Thyroid gland (tissue), 4 donors: ENCODE measurements around the gene TAX1BP1. TPM values are rescaled to one million over a fixed set of nuclear protein-coding genes. Genes with fewer than 3 reads are reported as not detected.

Experiments used
- DNase-seq, 2 donors: peaks; one replicate each; pipeline ENCODE4 v3.0.0-alpha.2; 2019
- H3K27ac ChIP-seq, 3 donors: fragments of 200-600 bp; sonication (generic); 1 replicate in 2 of 3; 2 replicates in 1 of 3; pipeline ENCODE4 v1.5.1; 2016 to 2019; ENCODE audit warnings: mild to moderate bottlenecking in 1 of 3, moderate library complexity in 1 of 3
- H3K27me3 ChIP-seq: fragments of 200-600 bp; sonication (generic); one replicate; pipeline ENCODE4 v1.5.1; 2019
- H3K36me3 ChIP-seq, 2 donors: fragments of 200-600 bp; sonication (generic); one replicate each; pipeline ENCODE4 v1.5.1; 2016 to 2019
- H3K4me1 ChIP-seq, 2 donors: fragments of 200-600 bp; sonication (generic); one replicate each; pipeline ENCODE4 v1.5.1; 2017 to 2019
- H3K4me3 ChIP-seq, 3 donors: fragments of 200-600 bp; sonication (generic); replicated peaks in 1 of 3; 1 replicate in 2 of 3; 2 replicates in 1 of 3; pipeline ENCODE4 v1.5.1; 2016; ENCODE audit warnings: mild to moderate bottlenecking in 1 of 3
- H3K9me3 ChIP-seq: fragments of 200-600 bp; sonication (generic); one replicate; pipeline ENCODE4 v1.5.1; 2017
- POLR2A ChIP-seq, 2 donors: fragments of 450-650 bp; IDR thresholded peaks; one replicate each; pipeline ENCODE4 v1.6.1; 2017; ENCODE audit warnings: antibody characterized with exemption in 2 of 2, mild to moderate bottlenecking in 2 of 2, moderate library complexity in 1 of 2
- WGBS, 2 donors: methylation state at CpG; one replicate each; pipeline ENCODE4 v1.1.5; 2017; 5-methylcytosine and 5-hydroxymethylcytosine counted together
- intact Hi-C: fragments of 100-400 bp; cut with DNase I; formaldehyde crosslinking; loops from one replicate; pipeline ENCODE4 v1.15.1; 2023
- total RNA-seq, 4 donors: library from RNA; depleted of rRNA; stranded (reverse); fragments of >200 nt; gene quantifications; one replicate each; pipeline ENCODE4 v1.2.3, GENCODE V29; 2016
- TF ChIP-seq, protein P1 (sequence below), 6 experiments: fragments of 200-600 bp in 3 of 6; fragments of 450-650 bp in 3 of 6; sonication (generic) in 3 of 6; IDR thresholded peaks; one replicate each; pipeline ENCODE4 v1.5.1; 2016 to 2019; ENCODE audit warnings: antibody characterized with exemption in 6 of 6, mild to moderate bottlenecking in 2 of 6, inconsistent platforms in 1 of 6, moderate library complexity in 1 of 6

The TAX1BP1 gene
- total RNA-seq, 4 donors from 2014 or later = 97.7 to 143 (median 120) TPM

DNA sequence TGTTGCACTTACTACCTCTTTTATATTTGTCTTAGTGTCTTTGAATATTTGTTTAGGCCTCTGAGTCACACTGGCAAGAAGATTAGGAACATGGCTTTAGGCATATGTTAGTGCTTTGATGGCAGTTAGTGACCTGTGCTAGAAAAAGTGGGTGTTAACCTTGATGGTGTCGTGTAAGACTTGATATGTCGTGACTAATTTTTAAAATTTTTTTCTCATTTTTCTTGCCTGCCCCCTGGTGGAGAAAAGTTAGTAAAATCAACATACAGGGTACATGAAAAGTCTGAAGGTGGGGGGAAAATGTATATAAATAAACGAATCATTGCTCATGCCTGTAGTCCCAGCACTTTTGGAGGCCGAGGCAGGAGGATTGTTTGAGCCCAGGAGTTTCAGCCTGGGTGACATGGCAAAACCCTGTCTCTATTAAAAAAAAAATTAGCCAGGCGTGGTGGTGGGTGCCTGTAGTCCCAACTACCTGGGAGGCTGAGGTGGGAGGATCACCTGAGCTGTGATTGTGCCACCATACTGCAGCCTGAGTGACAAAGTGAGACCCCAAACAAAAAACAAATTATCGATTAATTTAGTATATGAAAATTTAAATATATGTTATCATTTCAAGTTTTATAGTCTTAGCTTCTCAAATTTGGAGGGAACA is 44.6 kb downstream of the TAX1BP1 start:
- Histone ChIP-seq H3K4me1 (peaks cover 0 to 6% of the 10 kb centered on the region in 2 donors), H3K27me3 (no peaks in the 10 kb centered on the region), H3K27ac (no peak overlapping the region), H3K36me3 (peaks cover 3 to 5% of the 10 kb centered on the region in 2 donors), H3K4me3 (no peak overlapping the region), H3K9me3 (no peaks in the 10 kb centered on the region)
- 79 to 84% methylated on average over 6 of the region's 6 CpGs for WGBS, 2 donors
- no peak for TF ChIP-seq POLR2A (IDR thresholded peaks at IDR 0.05)
- TF ChIP-seq, protein P1, sequence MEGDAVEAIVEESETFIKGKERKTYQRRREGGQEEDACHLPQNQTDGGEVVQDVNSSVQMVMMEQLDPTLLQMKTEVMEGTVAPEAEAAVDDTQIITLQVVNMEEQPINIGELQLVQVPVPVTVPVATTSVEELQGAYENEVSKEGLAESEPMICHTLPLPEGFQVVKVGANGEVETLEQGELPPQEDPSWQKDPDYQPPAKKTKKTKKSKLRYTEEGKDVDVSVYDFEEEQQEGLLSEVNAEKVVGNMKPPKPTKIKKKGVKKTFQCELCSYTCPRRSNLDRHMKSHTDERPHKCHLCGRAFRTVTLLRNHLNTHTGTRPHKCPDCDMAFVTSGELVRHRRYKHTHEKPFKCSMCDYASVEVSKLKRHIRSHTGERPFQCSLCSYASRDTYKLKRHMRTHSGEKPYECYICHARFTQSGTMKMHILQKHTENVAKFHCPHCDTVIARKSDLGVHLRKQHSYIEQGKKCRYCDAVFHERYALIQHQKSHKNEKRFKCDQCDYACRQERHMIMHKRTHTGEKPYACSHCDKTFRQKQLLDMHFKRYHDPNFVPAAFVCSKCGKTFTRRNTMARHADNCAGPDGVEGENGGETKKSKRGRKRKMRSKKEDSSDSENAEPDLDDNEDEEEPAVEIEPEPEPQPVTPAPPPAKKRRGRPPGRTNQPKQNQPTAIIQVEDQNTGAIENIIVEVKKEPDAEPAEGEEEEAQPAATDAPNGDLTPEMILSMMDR (IDR thresholded peaks at IDR 0.05) = peak in 4 of 6 experiments; percentile 25 to 51 (median 34)
- DNase-seq = no peak
- intact Hi-C loops = no loop called here

DNA sequence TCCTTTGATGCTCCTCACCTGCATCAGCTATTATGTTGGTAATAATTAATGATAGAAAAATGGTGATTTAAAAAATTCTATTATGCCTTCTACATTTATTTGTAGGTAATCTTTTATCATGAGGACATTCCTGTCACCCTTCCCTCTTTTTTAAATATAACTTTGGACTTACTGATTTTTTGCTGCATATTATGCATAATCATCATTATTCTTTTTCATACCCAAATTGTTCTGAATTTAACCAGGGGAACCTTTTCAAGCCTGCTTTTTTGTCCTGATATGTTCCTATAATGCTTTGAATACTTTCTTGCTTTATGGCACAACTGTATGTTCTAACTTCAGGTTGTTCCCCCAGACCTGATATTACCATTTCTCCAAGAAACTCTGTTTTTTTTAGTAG is 48.5 kb downstream of the TAX1BP1 start:
- DNase-seq = no peak

GRCh38 chr7:27793780-27794179 is 53.8 kb downstream of the TAX1BP1 start:
- 88% methylated on average over 1 of the region's 1 CpG for WGBS, 2 donors
- no peak for DNase-seq
- TF ChIP-seq, protein P1 (IDR thresholded peaks at IDR 0.05) = no peak
- no peak for TF ChIP-seq POLR2A (IDR thresholded peaks at IDR 0.05)
- intact Hi-C loops = no loop called here
- no peak overlapping the region for H3K27ac ChIP-seq
- no peaks in the 10 kb centered on the region for H3K9me3 ChIP-seq
- no peaks in the 10 kb centered on the region for H3K4me1 ChIP-seq
- no peak overlapping the region for H3K4me3 ChIP-seq
- no peaks in the 10 kb centered on the region for H3K27me3 ChIP-seq
- peaks cover 15 to 25% of the 10 kb centered on the region in 2 donors for H3K36me3 ChIP-seq

More for the DNA sequence above, 48.5 kb downstream of the TAX1BP1 start:
- no peak for TF ChIP-seq POLR2A (IDR thresholded peaks at IDR 0.05)
- TF ChIP-seq, protein P1 (IDR thresholded peaks at IDR 0.05) = no peak
- no peak overlapping the region for H3K27ac ChIP-seq
- H3K4me3 ChIP-seq = no peak overlapping the region
- peaks cover 0 to 6% of the 10 kb centered on the region in 2 donors for H3K4me1 ChIP-seq
- H3K9me3 ChIP-seq = no peaks in the 10 kb centered on the region
- peaks cover 3 to 5% of the 10 kb centered on the region in 2 donors for H3K36me3 ChIP-seq
- H3K27me3 ChIP-seq = no peaks in the 10 kb centered on the region
- intact Hi-C loops = no loop called here

GRCh38 chr7:27795977-27796376 is 56.0 kb downstream of the TAX1BP1 start:
- no peaks in the 10 kb centered on the region for H3K9me3 ChIP-seq
- DNase-seq = no peak
- H3K36me3 ChIP-seq = peaks cover 15 to 25% of the 10 kb centered on the region in 2 donors
- no peak overlapping the region for H3K4me3 ChIP-seq
- 94 to 100% methylated on average over 1 of the region's 1 CpG for WGBS, 2 donors
- H3K27me3 ChIP-seq = no peaks in the 10 kb centered on the region
- intact Hi-C loops = no loop called here
- no peak overlapping the region for H3K27ac ChIP-seq
- TF ChIP-seq, protein P1 (IDR thresholded peaks at IDR 0.05) = no peak
- no peak for TF ChIP-seq POLR2A (IDR thresholded peaks at IDR 0.05)
- no peaks in the 10 kb centered on the region for H3K4me1 ChIP-seq

GRCh38 chr7:27799212-27799611 is 59.2 kb downstream of the TAX1BP1 start:
- Histone ChIP-seq H3K4me3 (no peak overlapping the region), H3K27ac (no peak overlapping the region), H3K9me3 (no peaks in the 10 kb centered on the region), H3K27me3 (no peaks in the 10 kb centered on the region), H3K36me3 (peaks cover 10 to 18% of the 10 kb centered on the region in 2 donors), H3K4me1 (no peaks in the 10 kb centered on the region)
- DNase-seq = no peak
- no peak for TF ChIP-seq POLR2A (IDR thresholded peaks at IDR 0.05)
- TF ChIP-seq, protein P1 (IDR thresholded peaks at IDR 0.05) = no peak
- intact Hi-C loops = no loop called here
- 98 to 99% methylated on average over 2 of the region's 2 CpGs for WGBS, 2 donors
